Caki2 (cell line): ENCODE data around the gene NEUROD4. TPM values are rescaled to one million over a fixed set of nuclear protein-coding genes. Genes with fewer than 3 reads are reported as not detected.
A peak's percentile ranks its signal among the peaks of the same experiment; 100 is the strongest.

Source experiments
- DNase-seq: peaks from one replicate; pipeline ENCODE4 v3.0.0-alpha.2; 2015; ENCODE audit warnings: low read depth
- in situ Hi-C: cut with HindIII; loops from 2 replicates; pipeline ENCODE4 v1.10.0; 2016; ENCODE audit warnings: low sequenced_read_pairs, low pct_unique_long_range_greater_than_20kb, mixed read lengths
- total RNA-seq: library from RNA; depleted of rRNA; stranded (reverse); fragments of >200 nt; shearing (Covaris generic); gene quantifications from 2 replicates; pipeline ENCODE4 v1.2.3, GENCODE V29; 2014; ENCODE audit warnings: low replicate concordance

The NEUROD4 gene
- total RNA-seq, 1 experiment from 2014 or later: not detected

- in situ Hi-C loops: no loop called here
- DNase-seq: no peak
These were observed 24.4 kb downstream of the NEUROD4 start for GRCh38 chr12:55044135-55044534.

GRCh38 chr12:55049676-55050075 lies 29.9 kb downstream of the NEUROD4 start:
- in situ Hi-C loops: no loop called here
- no peak for DNase-seq

- no peak for DNase-seq
- in situ Hi-C loops: no loop called here
These were observed 31.6 kb downstream of the NEUROD4 start for GRCh38 chr12:55051197-55051947.

- no peak for DNase-seq
These were observed 37.7 kb downstream of the NEUROD4 start for GRCh38 chr12:55057481-55057880.

GRCh38 chr12:55058082-55058481 lies 38.3 kb downstream of the NEUROD4 start:
- no peak for DNase-seq
- in situ Hi-C loops: no loop called here

More at GRCh38 chr12:55057481-55057880, 37.7 kb downstream of the NEUROD4 start:
- in situ Hi-C loops: no loop called here

GRCh38 chr12:55058776-55059175 lies 39.0 kb downstream of the NEUROD4 start:
- DNase-seq: no peak
- in situ Hi-C loops: no loop called here

- in situ Hi-C loops: no loop called here
- no peak for DNase-seq
These were observed 40.7 kb downstream of the NEUROD4 start for GRCh38 chr12:55060470-55060869.

GRCh38 chr12:55061024-55061423 lies 41.2 kb downstream of the NEUROD4 start:
- in situ Hi-C loops: no loop called here

GRCh38 chr12:55063291-55063690 lies 43.5 kb downstream of the NEUROD4 start:
- in situ Hi-C loops: no loop called here
- DNase-seq: no peak

More at GRCh38 chr12:55061024-55061423, 41.2 kb downstream of the NEUROD4 start:
- DNase-seq: no peak

- DNase-seq: no peak
- in situ Hi-C loops: no loop called here
These were observed 45.8 kb downstream of the NEUROD4 start for GRCh38 chr12:55065535-55065934.

GRCh38 chr12:55067701-55068100 lies 47.9 kb downstream of the NEUROD4 start:
- no peak for DNase-seq
- in situ Hi-C loops: no loop called here

GRCh38 chr12:55068416-55069010 lies 48.7 kb downstream of the NEUROD4 start:
- DNase-seq: peak; percentile 59
- in situ Hi-C loops: no loop called here

- in situ Hi-C loops: no loop called here
- DNase-seq: no peak
These were observed 52.3 kb downstream of the NEUROD4 start for GRCh38 chr12:55072083-55072482.

- in situ Hi-C loops: no loop called here
- peak; percentile 33 for DNase-seq
These were observed 53.6 kb downstream of the NEUROD4 start for GRCh38 chr12:55073043-55074022.

GRCh38 chr12:55074806-55075205 lies 55.0 kb downstream of the NEUROD4 start:
- in situ Hi-C loops: loop anchor here (5.0 kb wide), 1 partner anchor 78 kb away; no protein-coding TSS in a partner anchor
- no peak for DNase-seq
